SK-N-SH treated with all-trans-retinoic acid at 6 μM for 48 hours (cell line): ENCODE measurements around the gene PCBD1.

Experiments used
- ATAC-seq: fragments of 200-7000 bp; cut with Tn5 transposase; 3 replicates; pipeline ENCODE4 v1.9.1; 2020; ENCODE audit warnings: mild to moderate bottlenecking, moderate library complexity
- ARNTL ChIP-seq: fragments of 450-650 bp; formaldehyde crosslinking; IDR thresholded peaks from 2 replicates; pipeline ENCODE4 v1.5.0; 2020; ENCODE audit warnings: low read depth, mild to moderate bottlenecking, moderate library complexity, borderline replicate concordance
- BACH2 ChIP-seq: fragments of 250-450 bp; sonication (Bioruptor Pico); IDR thresholded peaks from 2 replicates; pipeline ENCODE4 v1.9.0; 2021; ENCODE audit warnings: mild to moderate bottlenecking, borderline replicate concordance
- CSDC2 ChIP-seq: fragments of 250-450 bp; sonication (Bioruptor Pico); IDR thresholded peaks from 2 replicates; pipeline ENCODE4 v1.5.0; 2020; ENCODE audit warnings: mild to moderate bottlenecking, moderate library complexity
- ESRRG ChIP-seq: fragments of 250-450 bp; sonication (Bioruptor Pico); IDR thresholded peaks from 2 replicates; pipeline ENCODE4 v1.6.1; 2021; ENCODE audit warnings: mild to moderate bottlenecking
- GLIS3 ChIP-seq: fragments of 250-450 bp; sonication (Bioruptor Pico); IDR thresholded peaks from 2 replicates; pipeline ENCODE4 v1.5.0; 2020; ENCODE audit warnings: mild to moderate bottlenecking, moderate library complexity
- OSR1 ChIP-seq: fragments of 250-450 bp; sonication (Bioruptor Pico); IDR thresholded peaks from 2 replicates; pipeline ENCODE4 v1.8.0; 2022; ENCODE audit warnings: moderate library complexity, mild to moderate bottlenecking, inconsistent platforms
- POU6F1 ChIP-seq: fragments of 250-450 bp; sonication (Bioruptor Pico); IDR thresholded peaks from 2 replicates; pipeline ENCODE4 v1.8.0; 2021; ENCODE audit warnings: low read depth, mild to moderate bottlenecking, moderate library complexity, borderline replicate concordance
- PPARA ChIP-seq: fragments of 250-450 bp; sonication (Bioruptor Pico); IDR thresholded peaks from 2 replicates; pipeline ENCODE4 v1.5.0; 2020; ENCODE audit warnings: mild to moderate bottlenecking, borderline replicate concordance
- RARB ChIP-seq: fragments of 250-450 bp; sonication (Bioruptor Pico); IDR thresholded peaks from 2 replicates; pipeline ENCODE4 v1.8.0; 2021; ENCODE audit warnings: mild to moderate bottlenecking, moderate library complexity
- SNAI2 ChIP-seq: fragments of 250-450 bp; sonication (Bioruptor Pico); IDR thresholded peaks from 2 replicates; pipeline ENCODE4 v1.5.0; 2020; ENCODE audit warnings: mild to moderate bottlenecking, moderate library complexity
- TCF4 ChIP-seq: fragments of 250-450 bp; sonication (Bioruptor Pico); IDR thresholded peaks from 2 replicates; pipeline ENCODE4 v1.8.0; 2021; ENCODE audit warnings: mild to moderate bottlenecking, moderate library complexity, borderline replicate concordance
- TOX ChIP-seq: fragments of 250-450 bp; sonication (Bioruptor Pico); IDR thresholded peaks from 2 replicates; pipeline ENCODE4 v1.8.0; 2021; ENCODE audit warnings: mild to moderate bottlenecking, moderate library complexity, borderline replicate concordance
- TSHZ2 ChIP-seq: fragments of 250-450 bp; sonication (Bioruptor Pico); IDR thresholded peaks from 2 replicates; pipeline ENCODE4 v1.5.0; 2020; ENCODE audit warnings: mild to moderate bottlenecking, moderate library complexity
- ZC3H10 ChIP-seq: fragments of 250-450 bp; sonication (Bioruptor Pico); IDR thresholded peaks from 2 replicates; pipeline ENCODE4 v1.5.1; 2021; ENCODE audit warnings: mild to moderate bottlenecking, moderate library complexity
- ZFP3 ChIP-seq: fragments of 250-450 bp; sonication (Bioruptor Pico); IDR thresholded peaks from 2 replicates; pipeline ENCODE4 v1.5.0; 2020; ENCODE audit warnings: mild to moderate bottlenecking, moderate library complexity
- ZFP30 ChIP-seq: fragments of 450-650 bp; formaldehyde crosslinking; IDR thresholded peaks from 2 replicates; pipeline ENCODE4 v1.5.0; 2022; ENCODE audit warnings: mild to moderate bottlenecking, moderate library complexity
- ZNF565 ChIP-seq: fragments of 450-650 bp; formaldehyde crosslinking; conservative IDR thresholded peaks from 2 replicates; pipeline ENCODE4 v1.5.0; 2020; ENCODE audit warnings: low read depth, mild to moderate bottlenecking, moderate library complexity
- ZNF70 ChIP-seq: fragments of 450-650 bp; formaldehyde crosslinking; IDR thresholded peaks from 2 replicates; pipeline ENCODE4 v1.5.0; 2020; ENCODE audit warnings: mild to moderate bottlenecking, moderate library complexity
- ZNF8 ChIP-seq: fragments of 450-650 bp; formaldehyde crosslinking; IDR thresholded peaks from 2 replicates; pipeline ENCODE4 v1.5.0; 2020; ENCODE audit warnings: mild to moderate bottlenecking, moderate library complexity
- TF ChIP-seq, protein P1 (sequence below): fragments of 250-450 bp; sonication (Bioruptor Pico); IDR thresholded peaks from 2 replicates; pipeline ENCODE4 v1.8.0; 2020; ENCODE audit warnings: mild to moderate bottlenecking, moderate library complexity, borderline replicate concordance
- TF ChIP-seq, protein P2 (sequence below): fragments of 250-450 bp; sonication (Bioruptor Pico); IDR thresholded peaks from 2 replicates; pipeline ENCODE4 v1.5.1; 2021; ENCODE audit warnings: mild to moderate bottlenecking, moderate library complexity

The PCBD1 gene

GRCh38 chr10:70917635-70918034, 29.3 kb upstream of the PCBD1 start:
- TF ChIP-seq, protein P1, sequence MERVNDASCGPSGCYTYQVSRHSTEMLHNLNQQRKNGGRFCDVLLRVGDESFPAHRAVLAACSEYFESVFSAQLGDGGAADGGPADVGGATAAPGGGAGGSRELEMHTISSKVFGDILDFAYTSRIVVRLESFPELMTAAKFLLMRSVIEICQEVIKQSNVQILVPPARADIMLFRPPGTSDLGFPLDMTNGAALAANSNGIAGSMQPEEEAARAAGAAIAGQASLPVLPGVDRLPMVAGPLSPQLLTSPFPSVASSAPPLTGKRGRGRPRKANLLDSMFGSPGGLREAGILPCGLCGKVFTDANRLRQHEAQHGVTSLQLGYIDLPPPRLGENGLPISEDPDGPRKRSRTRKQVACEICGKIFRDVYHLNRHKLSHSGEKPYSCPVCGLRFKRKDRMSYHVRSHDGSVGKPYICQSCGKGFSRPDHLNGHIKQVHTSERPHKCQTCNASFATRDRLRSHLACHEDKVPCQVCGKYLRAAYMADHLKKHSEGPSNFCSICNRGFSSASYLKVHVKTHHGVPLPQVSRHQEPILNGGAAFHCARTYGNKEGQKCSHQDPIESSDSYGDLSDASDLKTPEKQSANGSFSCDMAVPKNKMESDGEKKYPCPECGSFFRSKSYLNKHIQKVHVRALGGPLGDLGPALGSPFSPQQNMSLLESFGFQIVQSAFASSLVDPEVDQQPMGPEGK (CRISPR knock-in tag), result no peak
- TF ChIP-seq ZC3H10 (CRISPR knock-in tag), result no peak
- no peak for TF ChIP-seq GLIS3 (CRISPR knock-in tag)
- no peak for TF ChIP-seq ARNTL (CRISPR knock-in tag)
- TF ChIP-seq TCF4, result no peak
- TF ChIP-seq ZFP30 (CRISPR knock-in tag), result no peak
- TF ChIP-seq PPARA (CRISPR knock-in tag), result no peak
- TF ChIP-seq, all 23 proteins: peak for 0
- no peak for ATAC-seq

- no peak for ATAC-seq
- no peak for TF ChIP-seq TCF4
- TF ChIP-seq GLIS3 (CRISPR knock-in tag), result no peak
- TF ChIP-seq, protein P2, sequence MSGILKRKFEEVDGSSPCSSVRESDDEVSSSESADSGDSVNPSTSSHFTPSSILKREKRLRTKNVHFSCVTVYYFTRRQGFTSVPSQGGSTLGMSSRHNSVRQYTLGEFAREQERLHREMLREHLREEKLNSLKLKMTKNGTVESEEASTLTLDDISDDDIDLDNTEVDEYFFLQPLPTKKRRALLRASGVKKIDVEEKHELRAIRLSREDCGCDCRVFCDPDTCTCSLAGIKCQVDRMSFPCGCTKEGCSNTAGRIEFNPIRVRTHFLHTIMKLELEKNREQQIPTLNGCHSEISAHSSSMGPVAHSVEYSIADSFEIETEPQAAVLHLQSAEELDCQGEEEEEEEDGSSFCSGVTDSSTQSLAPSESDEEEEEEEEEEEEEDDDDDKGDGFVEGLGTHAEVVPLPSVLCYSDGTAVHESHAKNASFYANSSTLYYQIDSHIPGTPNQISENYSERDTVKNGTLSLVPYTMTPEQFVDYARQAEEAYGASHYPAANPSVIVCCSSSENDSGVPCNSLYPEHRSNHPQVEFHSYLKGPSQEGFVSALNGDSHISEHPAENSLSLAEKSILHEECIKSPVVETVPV, result no peak
- TF ChIP-seq RARB (CRISPR knock-in tag), result no peak
- TF ChIP-seq ZFP3 (CRISPR knock-in tag), result no peak
- no peak for TF ChIP-seq PPARA (CRISPR knock-in tag)
- no peak for TF ChIP-seq TSHZ2 (CRISPR knock-in tag)
- TF ChIP-seq TOX, result no peak
- TF ChIP-seq, protein P1 (CRISPR knock-in tag), result no peak
- TF ChIP-seq ZNF565 (CRISPR knock-in tag), result no peak
- TF ChIP-seq SNAI2 (CRISPR knock-in tag), result no peak
- TF ChIP-seq ESRRG (CRISPR knock-in tag), result no peak
- TF ChIP-seq CSDC2 (CRISPR knock-in tag), result no peak
- no peak for TF ChIP-seq ARNTL (CRISPR knock-in tag)
- TF ChIP-seq BACH2 (CRISPR knock-in tag), result no peak
- no peak for TF ChIP-seq POU6F1 (CRISPR knock-in tag)
- no peak for TF ChIP-seq ZNF8 (CRISPR knock-in tag)
- TF ChIP-seq ZC3H10 (CRISPR knock-in tag), result no peak
- no peak for TF ChIP-seq ZNF70 (CRISPR knock-in tag)
These were observed 28.9 kb upstream of the PCBD1 start for GRCh38 chr10:70917226-70917625.

DNA sequence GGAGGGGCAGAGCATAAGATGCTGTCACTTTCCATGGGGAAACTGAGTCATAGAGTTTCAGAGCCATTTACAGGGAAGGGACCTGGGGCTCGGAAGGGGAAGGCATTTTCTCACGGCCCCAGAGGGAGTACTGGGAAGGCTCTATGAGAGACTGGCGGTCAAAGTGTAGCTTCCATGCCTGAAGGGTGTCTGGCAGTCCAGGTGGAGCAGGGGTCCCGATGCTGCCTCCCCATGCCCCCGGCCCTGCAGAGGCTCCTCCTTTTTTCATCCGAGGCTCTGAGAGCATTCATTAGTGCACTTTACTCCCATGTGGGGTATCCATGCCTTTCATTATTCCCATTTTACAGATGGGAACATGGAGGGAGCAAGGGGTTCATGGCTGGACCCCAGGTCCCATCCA, 27.9 kb upstream of the PCBD1 start:
- ATAC-seq, result no peak
- TF ChIP-seq ZNF565 (CRISPR knock-in tag) (no peak), CSDC2 (CRISPR knock-in tag) (no peak), RARB (CRISPR knock-in tag) (no peak), ZFP3 (CRISPR knock-in tag) (no peak), ZNF70 (CRISPR knock-in tag) (no peak), ZFP30 (CRISPR knock-in tag) (no peak), PPARA (CRISPR knock-in tag) (no peak), ZNF8 (CRISPR knock-in tag) (no peak), OSR1 (no peak)
